ENCODE measurements around the gene STRAP. TPM values are rescaled to one million over a fixed set of nuclear protein-coding genes. Genes with fewer than 3 reads are reported as not detected.

Gene STRAP
- total and polyA plus RNA-seq, 2 of the 8 experiments (the other 6 are each of a cell fraction or from before 2014, with no cell fraction given) = 107 to 251 TPM

GRCh38 chr12:15851919-15852318 is 30.3 kb upstream of the STRAP start (continued):
- no peak for TF ChIP-seq CHD7 (IDR thresholded peaks at IDR 0.05; ENCODE audit: insufficient replicate concordance, low read length)

All from H1 (cell line).